Suppressor macrophage treated with lipopolysaccharide for 1 hour (primary cell): Measurements from ENCODE around the gene IL1RAPL1.

ENCODE experiments used
- DNase-seq, 3 donors: peaks; one replicate each; pipeline ENCODE4 v3.0.0-alpha.2; 2020 to 2022

The IL1RAPL1 gene

DNA sequence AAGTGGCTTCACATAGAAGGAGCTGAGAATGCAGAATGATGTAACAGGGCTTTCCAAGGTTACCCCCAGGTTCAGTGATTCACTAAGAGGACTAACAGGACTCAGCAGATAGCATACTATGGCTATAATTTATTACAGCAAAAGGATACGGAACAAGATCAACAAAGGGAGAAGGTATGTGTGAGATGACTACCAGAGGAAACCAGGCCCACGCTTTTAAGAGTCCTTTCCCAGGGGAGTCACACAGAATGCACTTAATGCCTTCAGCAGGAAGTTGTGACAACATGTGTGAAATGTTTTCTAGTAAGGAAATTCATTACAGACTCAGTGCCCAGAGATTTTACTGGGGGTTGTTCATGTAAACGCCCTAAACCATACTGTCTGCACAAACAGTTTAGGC lies 1254.5 kb downstream of the IL1RAPL1 start:
- DNase-seq, result no peak

DNA sequence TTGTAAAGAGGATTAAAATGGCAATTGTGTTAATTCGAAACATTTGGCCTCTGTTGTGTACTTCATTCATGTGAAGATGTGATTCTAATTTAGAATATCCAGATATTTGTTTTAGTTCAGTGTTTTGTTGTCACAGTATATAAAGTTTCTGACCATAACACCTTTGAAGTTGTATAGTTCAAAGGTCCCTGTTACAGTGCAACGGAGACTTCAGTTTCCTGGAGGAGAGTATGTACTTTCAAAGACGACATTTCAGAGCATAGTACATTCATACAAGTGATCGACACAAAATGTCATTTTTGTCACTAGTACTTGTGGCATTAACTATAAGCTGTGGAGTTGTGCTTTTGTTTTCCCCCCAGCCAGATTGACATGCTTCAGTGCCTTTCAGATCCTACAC lies 1255.3 kb downstream of the IL1RAPL1 start:
- DNase-seq, result no peak

DNA sequence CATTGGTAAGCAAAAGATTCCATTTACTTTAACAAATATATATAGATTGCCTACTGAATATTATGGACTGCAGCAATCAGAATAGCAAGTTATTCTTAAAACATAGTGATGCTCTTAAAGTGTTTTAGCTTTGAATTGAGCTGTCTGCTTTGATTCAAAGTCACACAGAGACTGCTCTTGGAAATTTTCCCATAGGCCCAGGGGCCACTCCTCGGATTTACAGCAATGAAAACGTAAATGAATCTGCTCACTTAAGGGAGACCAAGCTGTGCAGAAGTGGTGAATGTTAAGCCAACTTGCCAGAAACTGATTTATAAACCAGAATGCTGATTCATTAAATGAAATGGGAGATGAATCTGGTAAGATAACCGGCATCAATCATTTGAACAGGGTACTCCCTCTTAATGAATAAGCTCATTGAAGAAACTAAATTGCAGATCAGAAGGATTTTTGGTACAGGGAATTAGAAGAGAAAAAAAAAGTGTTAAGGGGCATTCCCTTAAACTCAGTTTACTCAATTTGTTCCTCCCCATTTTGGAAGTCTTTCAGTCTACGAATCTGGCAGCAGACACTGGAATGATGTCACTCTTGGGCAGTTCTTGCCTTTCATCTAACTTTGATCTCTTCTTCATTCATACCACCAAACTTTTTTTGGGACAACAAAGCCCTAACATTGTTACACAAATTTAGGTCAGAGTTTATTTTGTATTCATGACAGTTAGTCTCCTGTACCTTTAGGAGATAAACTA lies 1264.8 kb downstream of the IL1RAPL1 start:
- DNase-seq, result no peak

DNA sequence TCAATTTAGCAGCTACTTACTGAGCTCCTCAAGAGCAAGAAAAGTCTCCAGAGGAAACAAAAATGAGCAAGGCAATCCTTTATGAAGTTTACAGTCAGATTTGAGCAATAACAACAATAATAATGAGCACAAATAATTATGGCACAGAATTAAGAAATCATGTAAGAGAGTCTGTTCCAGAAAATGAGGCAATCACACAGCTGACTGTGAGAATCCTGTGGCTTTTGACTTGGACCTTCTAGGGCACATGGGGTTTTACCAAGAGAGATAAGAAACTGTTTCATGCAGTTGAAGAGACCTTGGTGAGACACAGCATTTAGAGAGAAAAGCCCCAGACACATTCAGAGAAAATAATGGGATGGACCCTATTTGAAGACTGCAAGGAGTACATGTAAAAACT lies 1265.5 kb downstream of the IL1RAPL1 start:
- no peak for DNase-seq

DNA sequence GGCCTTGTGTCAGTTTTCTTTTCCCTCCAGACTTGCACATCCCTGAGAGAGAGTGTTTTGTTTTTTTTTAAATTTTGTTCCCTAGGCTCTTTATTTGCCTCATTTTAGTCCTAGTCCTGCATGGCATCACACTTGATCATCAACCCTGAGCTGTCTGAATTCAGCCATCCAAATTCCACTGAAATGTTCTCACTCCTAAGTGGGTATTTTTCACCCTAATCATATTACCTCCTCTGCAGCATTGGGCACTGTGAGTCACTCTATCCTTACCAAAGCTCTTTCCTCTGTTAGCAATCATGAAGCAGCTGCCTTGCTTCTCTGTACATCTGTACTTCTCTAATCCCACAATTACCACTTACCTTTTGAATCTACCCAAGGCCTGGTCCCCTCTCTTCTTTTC lies 1271.5 kb downstream of the IL1RAPL1 start:
- no peak for DNase-seq

DNA sequence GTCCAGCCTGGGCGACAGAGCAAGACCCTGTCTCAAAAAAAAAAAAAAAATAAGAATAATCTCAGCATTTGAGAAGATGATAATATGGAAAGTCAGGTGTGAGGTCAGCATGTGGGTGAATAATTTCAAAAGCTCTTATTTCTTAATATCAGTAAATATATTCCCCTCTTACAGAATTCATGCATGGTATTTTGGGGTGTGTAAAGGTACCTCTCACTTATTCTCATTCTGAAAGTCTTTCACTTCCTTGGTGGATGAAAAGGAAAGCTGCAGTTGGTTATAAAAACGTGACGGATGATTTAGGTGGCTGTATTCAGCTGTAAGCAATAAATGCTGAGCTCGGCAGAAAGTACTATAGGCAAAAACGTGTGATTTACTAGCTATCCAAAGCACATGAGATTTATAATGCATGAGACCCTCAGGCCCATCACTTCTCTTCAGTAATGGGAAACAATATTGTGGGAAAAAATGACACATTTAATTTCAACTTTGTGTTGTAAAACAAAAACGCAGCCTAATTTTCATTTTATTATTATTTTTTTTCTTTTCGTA lies 1275.0 kb downstream of the IL1RAPL1 start:
- DNase-seq, result no peak

DNA sequence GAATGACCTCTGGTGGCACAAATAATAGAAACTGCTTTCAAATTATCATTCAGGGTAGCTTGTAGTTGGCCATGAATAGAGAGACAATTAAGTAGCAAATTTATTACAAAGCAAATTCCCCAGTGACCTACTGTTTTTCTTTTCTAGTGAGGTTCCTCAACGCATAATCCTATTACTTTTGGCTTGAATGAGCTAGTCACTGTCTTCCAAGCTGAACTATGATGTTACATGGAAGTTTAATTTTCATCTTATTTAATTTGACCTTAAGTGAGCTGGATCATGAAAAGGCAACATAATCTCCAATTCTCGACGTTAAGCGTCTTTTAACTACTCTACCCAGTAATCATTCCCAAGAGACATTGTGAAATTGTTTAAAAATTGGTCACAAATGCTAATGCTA lies 1280.7 kb downstream of the IL1RAPL1 start:
- no peak for DNase-seq

DNA sequence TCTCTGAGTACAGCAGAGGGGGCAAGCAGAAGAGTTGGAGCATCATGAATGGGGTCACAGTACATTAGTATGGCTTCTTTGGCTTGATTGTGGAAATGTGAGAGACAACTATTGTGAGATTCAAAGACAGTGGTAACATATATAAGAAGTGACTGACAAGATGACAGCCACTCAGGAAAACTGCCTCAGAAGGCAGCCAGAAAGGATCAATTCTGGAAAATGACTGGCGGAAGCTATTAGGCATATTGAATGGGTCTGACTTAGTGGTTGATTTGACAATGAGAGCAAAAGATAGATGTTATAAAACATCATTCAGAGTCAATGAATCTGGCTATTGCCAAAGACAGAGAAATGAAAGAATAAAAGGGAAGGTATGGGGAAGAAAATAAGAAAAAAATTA lies 1282.6 kb downstream of the IL1RAPL1 start:
- no peak for DNase-seq

DNA sequence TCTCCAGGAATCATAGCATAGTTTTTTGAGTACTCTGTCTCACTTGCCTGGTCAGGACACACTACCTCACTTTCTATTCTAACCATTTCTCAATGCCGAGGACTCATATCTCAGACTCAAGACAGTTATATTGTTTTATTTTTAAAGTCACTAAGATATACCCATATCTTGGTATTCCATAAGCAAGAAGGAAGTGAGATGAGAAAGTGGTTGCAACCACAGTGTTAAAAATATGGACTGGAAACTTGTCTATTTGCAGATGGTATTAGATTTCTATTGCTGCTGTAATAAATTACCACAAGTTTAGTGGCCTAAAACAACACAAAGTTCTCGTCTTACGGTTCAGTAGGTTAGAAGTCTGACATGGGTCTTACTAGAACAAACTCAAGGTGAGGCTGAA lies 1283.4 kb downstream of the IL1RAPL1 start:
- no peak for DNase-seq

DNA sequence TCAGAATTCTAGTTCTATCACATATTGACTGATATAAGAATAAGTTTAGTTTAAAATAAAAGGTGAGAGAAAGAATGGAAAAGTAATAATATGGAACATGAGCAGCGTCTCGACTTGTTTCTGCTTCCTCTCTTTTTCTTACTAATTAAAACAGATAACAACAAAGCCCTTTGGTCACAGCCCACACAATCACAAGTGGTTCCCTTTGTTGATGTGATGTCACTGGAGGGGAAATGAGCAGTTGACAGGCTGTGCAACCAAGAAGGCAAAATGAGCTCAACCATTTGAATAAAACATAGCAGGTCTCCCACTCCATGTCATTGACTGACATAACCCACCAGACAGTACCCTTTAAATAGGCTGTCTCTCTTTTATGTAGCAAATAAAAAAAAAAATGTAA lies 1285.6 kb downstream of the IL1RAPL1 start:
- DNase-seq, result peak in 1 of 3 donors; percentile 1

DNA sequence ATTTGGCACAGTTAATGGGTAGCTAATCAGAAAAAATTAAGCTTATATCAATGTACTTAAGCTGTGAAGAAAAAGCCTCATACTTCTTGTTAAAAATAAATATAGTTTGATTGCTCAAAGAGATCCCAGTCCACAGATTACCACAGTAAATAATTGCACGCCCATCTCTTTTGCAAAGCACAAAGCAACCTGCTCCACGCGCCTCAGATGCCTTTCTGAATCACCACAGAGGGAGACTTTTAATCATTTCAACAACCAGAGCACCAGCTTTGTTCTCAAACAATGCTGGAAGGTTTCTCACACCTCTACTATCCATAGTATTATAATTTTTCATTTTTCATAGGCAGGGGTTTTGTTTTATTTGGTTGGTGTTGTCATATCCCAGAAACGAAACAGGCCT lies 1289.5 kb downstream of the IL1RAPL1 start:
- DNase-seq, result no peak

DNA sequence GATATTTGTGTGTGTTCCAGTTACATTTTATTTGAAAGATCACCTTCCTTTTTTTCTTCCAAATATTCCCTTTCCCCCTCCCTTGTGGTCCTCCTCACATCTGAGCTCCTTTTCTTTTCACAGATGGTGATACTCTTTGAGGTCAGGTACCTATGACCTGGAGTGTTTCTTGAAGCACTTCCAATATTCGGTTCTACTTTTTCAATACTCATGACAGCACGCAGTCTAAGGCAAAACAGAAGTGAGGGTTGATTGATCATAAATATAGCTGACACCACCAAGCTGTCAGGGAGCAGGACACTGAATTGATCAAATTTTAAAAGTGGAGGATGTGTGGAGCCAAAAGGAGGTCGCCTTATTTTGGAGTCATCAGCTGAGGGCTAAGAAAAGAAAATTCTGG lies 1293.7 kb downstream of the IL1RAPL1 start:
- no peak for DNase-seq

DNA sequence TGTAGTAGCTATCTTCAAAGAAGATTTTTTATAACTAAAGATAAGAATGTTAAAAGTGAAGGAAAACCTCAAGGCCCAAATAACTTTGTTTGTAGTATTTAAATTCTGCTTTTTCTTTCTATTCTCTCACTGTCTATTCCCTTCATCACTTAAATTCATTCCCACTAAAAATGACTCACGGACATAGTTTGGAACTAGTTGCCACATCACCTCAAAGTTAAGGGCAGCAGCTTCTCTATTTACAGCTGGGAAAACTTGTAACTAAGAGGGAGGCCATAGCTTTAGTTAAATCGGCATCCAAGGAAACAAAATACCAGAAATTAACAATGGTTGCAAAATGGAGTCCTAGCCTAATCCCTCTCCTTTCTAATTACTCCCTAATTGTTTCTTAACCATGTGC lies 1302.8 kb downstream of the IL1RAPL1 start:
- DNase-seq, result no peak

DNA sequence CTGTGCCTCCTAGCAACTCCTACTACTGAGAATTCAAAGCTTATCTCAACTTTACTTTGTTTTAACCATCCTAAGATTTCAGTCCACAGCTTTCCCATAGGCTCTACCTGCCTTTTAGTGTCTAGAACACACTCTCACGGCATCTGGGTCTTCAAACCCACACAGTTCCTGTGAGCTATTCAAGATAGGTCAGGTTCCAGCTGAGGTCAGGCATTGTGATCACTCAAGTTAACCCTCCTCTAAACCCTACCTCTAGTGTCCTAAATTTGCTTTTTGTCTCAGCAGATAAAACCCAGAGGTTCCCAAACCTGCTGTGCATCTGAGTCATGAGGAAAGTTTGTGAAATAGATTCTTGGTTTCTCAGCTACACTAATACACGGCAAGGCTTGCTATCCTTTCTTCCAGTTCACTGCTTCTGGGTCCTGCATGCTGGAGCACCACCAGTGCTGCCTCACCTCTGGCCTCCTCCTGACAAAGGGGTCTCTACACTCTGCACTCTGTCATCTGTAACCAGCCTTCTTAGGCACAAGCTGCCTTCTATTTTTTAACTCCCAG lies 1303.5 kb downstream of the IL1RAPL1 start:
- DNase-seq, result no peak

DNA sequence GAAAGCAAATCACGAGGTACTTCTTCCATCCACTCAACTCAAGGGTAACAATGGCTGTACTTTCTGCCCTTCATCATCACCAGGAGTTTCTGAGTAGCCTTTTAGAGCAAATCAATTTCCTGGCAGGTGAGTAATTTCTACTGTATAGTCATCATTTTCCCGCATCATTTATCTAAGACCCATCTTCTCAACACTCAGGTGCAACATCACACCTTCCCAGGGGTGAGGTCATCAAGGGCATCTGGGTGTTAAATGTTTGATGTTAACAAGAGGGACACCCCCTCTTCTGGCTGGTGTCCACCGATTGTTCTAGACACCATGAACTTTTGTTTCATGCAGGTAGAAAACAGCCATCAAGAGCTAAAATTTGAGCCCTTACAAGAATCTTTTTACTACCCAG lies 1314.8 kb downstream of the IL1RAPL1 start:
- no peak for DNase-seq

DNA sequence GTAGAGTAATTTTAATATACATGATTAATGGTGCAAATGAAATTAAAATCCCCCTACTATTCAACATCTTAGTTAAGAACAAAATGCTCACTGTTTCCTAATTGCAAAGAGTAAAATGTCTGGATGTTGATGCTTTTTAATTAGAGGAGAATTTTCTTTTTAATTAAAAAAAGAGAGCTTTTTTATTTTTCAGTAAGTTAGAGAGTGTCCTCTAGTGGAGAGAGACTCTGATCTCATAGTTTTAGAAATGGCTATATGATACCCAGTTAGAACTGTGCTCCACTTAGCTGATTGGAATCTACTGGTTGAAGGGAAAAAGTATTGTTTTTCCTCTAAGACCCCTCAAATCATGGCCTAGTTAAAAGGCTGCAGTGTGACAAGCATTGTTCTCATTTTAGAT lies 1316.1 kb downstream of the IL1RAPL1 start:
- no peak for DNase-seq

DNA sequence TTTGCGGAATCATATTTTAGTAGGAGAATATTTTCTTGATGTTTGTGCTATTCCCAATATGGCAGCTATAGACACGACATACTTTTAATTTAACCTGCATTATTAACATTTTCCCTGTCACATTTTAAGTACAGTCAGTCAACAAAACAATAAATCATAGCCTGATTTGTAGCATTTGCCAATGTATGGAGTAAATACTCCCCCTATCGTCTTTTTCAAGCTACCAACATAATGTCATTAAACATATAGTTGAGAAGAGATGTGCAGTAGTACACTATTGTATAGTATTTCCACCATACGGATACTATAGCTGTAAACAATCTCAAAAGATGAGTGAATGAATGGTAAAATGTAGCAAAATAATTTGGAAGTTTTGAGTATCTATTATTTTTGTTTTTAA lies 1324.4 kb downstream of the IL1RAPL1 start:
- DNase-seq, result no peak

DNA sequence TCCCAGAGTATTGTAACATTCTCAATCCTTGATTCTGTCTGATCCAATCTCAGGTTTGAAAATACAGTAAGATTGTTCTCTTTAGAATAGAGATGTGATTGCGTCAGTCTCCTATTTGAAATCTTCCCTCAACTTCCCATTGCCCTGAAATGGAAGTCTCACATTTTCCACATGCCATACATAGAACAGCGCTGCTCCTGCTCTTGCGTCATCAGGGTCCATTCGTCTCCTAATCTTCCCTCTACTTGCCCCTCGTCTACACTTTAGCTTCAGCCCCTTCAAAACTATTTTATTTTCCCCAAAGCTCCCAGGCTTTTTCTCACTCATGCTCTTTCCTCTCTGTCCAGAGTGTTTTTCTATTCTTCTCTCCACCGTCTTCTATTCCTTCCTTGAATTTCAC lies 1326.4 kb downstream of the IL1RAPL1 start:
- DNase-seq, result no peak

DNA sequence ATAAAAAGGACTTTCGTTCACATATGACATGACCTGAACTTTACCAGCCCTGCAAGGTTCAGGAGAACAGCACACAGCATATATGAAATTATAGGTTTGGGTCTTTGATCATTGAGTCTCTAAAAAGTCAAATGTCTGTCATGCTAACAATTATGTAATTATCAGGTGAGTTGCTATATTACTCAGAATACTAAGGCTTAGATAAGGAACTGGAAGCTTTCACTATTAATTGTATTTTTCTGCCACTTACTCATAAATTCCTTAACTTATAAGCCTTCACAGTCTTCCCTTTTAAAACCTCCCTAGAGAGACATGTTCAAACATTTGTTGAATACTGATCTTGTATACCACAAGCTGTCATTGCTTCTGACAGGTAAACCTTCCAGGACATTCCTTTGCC lies 1335.4 kb downstream of the IL1RAPL1 start:
- DNase-seq, result no peak

DNA sequence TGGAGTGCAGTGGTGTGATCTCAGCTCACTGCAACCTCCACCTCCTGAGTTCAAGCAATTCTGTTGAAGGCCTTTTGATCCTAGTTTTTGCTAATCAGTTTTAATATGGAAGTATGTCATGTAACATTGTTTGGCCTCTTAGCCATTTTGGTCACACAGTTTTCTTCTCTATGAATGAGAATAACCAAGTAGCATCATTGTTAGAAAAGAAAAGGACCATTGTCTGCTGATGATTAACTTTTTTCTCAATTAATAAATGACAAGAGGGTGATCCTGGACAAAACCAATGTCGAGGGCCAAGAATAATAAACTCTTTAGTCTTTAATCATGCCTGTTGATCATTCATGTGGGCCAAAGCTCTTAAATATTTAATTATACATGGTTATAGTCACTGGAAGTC lies 1338.8 kb downstream of the IL1RAPL1 start:
- no peak for DNase-seq

DNA sequence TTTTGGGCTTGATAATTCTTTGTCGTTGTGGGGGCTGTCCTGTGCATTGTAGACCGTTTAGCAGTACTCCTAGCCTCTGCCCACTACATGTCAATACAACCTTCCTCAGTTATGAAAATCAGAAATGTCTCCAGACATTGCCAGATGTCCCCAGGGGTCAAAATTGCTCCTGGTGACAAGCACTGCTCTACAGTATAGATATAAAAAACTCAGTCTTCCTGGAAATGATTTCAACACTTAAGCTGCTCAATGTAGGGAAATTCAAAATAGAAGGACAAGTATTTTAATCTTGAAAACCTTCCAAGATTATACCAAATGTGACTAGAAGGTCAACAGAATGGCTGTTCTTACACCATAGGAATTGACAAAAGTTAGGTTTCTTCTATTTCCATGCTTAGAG lies 1339.4 kb downstream of the IL1RAPL1 start:
- no peak for DNase-seq

DNA sequence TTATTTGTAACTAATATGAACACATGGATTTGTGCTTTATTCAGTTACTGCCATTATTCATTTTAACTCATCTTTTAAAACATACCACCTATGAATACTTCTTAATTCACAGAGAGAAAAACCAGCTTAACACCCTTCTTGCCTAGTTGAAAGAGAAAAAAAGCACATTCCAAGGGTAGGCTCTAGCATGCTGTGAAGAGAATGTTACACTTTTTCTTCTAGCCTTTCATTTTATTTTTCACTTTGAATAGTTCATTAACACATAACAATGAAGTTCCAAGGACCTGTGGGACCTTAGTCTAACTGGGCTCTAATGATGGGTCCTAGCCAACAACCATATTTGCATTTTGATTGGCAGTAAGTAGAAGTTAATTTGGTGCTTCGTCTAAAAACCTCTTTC lies 1348.2 kb downstream of the IL1RAPL1 start:
- no peak for DNase-seq

DNA sequence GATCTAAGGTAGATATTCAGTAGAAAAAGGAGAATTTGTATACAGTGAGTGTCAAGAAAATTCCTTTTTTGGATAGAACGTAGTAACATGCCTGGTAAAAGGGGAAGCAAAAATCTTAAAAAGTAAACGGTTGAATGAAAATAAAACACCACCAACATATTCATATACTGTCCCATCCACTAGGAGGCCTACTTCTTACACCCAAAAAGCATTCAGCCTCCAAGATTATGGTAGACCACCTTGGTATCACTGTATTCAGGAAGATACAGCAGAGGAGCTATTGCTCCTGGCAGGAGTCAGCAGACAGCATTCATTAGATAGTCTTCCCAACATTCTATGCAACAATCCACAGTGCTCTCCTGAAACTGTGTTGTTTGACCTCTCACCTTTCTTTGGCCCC lies 1353.5 kb downstream of the IL1RAPL1 start:
- no peak for DNase-seq

DNA sequence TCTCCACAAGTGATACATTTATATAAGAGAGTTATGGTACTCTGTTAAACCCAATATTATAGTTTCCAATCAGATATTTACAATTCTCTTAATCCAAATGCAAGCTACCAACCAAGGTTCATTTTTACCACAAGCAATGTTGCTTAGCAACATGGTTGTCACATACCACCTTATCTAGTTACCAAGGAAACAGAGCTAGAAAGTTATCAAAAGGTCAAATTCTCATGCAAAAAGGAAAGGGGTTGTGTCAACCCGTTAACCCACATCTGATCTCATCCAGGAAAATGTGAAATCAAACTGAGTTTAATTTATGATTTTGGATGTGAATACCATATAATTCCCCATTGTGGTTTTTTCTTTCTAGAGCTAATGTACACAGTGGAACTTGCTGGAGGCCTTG lies 1354.0 kb downstream of the IL1RAPL1 start:
- no peak for DNase-seq

DNA sequence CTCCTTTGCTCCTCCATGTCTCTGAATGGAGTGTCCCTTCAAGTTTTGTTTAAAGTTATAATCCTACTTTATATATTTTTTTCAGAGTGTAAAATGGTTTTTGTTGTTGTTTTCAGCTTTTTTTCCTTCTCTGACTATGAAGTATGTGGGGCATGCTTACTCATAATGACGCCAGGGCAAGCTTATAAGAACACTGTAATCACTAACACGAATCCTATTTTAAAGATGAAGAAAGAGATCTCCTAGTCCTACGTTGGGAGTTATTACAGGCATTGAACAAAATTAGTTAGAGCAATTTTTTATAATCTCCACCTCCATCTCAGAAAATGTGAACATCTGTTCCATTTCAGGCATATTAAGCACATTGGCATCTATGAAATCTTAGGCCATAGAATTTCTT lies 1360.0 kb downstream of the IL1RAPL1 start:
- no peak for DNase-seq
